ENCODE data around the gene ADM.

- TF ChIP-seq CTCF (IDR thresholded peaks at IDR 0.05) (no peak), ZFX (IDR thresholded peaks at IDR 0.05; ENCODE audit: borderline replicate concordance) (no peak)
Measured at GRCh38 chr11:10305262-10305963, 540 bp downstream of the ADM start.
